Measurements from ENCODE around the gene ATOH8.

The ATOH8 gene

DNA sequence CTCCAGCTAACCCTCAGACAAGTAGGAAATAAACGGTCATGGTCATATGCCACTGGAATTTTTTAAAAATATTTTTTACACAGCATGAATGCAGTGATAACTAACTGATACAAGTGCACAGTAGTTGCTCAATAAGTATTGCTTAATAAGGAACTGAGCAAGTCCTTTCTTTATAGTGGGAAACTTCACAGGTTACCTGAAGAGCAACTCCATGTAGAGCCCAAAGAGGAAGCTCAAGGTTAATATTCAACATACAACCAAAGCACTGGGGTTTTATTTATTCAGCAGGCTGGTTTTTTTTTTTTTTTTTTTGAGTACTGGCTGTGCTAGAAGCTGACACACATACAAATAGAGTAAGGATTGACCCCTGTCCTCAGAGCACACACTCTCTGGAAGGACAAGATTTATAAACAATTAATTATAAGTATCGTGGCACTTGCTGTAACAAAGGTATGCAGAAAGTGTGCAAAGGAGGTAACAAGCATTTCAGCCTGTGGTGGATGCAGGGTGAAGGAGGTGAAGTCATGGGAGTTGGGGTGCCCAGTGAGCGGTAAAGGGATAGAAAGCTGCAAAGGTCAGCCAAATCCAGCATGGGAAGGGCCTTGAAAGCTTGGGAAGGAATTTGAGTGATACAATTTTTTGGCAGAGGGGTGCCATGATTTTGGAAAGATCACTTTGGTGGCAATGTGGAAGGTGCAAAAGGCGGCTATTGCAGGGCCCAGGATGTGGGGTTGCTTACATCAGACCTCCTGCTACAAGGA is 52.7 kb downstream of the ATOH8 start:
- TF ChIP-seq, protein P1, sequence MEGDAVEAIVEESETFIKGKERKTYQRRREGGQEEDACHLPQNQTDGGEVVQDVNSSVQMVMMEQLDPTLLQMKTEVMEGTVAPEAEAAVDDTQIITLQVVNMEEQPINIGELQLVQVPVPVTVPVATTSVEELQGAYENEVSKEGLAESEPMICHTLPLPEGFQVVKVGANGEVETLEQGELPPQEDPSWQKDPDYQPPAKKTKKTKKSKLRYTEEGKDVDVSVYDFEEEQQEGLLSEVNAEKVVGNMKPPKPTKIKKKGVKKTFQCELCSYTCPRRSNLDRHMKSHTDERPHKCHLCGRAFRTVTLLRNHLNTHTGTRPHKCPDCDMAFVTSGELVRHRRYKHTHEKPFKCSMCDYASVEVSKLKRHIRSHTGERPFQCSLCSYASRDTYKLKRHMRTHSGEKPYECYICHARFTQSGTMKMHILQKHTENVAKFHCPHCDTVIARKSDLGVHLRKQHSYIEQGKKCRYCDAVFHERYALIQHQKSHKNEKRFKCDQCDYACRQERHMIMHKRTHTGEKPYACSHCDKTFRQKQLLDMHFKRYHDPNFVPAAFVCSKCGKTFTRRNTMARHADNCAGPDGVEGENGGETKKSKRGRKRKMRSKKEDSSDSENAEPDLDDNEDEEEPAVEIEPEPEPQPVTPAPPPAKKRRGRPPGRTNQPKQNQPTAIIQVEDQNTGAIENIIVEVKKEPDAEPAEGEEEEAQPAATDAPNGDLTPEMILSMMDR (IDR thresholded peaks at IDR 0.05; ENCODE audit: low read depth, low read length), result no peak
- no peak for DNase-seq (ENCODE audit: extremely low read depth, low read depth)

DNA sequence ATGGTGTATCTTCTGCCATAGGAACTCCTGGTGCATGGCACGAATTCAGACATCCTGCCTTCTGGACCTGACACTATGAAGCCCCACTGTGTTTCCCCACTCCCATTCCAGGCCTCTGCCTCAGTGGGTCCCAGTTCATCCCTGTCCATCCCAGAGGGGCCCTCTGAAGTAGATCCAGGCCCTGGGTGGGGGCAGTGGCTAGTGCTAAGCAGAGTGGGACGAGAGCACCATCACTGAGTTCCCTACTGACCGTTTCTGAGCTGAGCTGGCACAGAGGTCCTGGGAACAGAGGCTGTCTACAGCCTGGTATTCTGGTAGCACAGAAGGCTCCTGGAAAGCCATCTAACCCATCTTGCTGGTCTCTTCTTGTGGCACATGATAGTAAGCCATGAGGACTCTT is 54.0 kb downstream of the ATOH8 start:
- DNase-seq (ENCODE audit: extremely low read depth, low read depth), result no peak
- TF ChIP-seq, protein P1 (IDR thresholded peaks at IDR 0.05; ENCODE audit: low read depth, low read length), result no peak

DNA sequence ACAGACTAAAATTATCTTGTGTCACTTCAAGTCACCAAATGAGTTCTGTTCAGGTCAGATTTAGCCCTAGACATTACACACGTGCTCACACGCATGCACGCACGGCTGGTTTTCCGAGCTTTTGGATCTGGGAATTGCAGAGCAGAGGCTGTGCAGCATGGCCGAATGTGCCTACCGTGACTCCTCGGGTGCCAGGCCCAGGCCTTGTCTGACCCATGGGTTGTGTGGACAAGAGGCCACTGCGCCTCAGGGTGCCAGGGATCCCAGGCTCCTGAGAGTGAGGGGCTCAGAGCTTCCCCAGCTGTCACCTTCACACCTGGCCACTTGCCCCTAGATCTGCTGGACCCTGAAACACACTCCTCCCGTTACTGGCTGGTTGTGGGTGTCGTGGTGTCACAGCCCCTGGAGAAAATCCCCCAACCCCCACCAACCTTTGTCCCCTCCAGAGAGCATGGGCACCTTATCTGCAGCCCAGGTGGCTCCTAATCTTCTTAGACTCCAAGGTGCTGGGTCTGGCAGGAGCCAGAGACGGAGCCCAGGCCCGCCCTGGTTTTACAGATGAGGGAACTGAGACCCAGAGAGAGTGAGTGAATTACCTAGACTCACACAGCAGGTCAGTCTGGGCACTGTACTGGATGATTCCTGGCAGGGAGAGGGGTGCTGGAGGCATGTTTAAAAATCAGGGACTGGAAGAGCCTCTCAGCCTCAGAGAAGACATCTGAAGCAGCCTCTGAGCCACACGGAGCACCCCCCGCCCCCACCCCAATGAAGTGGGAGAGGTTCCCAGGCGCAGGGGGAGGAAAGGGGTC is 56.8 kb downstream of the ATOH8 start:
- DNase-seq (ENCODE audit: extremely low read depth, low read depth), result no peak
- TF ChIP-seq, protein P1 (IDR thresholded peaks at IDR 0.05; ENCODE audit: low read depth, low read length), result no peak

DNA sequence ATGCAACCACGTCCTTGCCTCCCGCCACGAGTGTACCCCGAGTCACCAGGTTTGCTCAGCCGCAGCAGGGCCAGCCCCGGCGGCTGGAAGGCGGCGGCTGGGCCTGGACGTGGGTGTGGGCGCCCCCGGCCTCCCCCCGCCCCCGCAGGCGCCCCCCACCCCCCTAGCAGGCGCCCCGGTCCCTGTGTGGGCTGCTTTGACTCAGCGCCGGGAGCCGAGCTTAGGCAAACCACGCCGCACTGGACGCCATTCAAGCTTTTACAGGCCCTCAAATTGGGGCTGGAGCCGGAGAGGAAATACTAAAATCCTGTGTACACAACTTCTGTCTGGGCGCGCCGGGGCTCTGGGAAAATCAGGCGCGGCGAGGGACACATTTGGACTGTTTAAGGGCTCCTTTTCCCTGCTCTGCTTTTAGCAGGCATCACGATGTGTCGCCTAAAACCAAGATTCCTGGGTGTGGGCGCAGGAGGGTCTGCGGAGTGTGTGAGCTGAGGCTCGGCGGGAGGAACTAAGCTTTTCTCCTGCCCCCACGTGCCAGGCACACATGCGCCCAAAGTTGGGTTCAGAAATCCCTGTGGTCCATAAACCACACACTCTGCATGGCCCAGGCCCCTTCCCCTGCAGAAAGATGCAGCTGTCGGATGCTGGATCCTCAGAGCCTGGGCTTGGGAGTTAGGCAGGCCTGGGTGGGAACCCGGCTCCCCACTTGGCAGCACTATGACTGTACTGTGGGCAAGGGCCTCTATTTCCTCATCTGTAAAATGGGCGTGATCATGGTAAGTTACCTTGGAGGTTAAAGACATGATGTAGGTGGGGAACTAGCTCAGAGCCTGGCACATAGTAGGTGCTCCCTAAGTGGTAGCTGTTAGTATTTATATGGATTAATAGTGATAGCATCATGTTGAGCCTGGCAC is 57.6 kb downstream of the ATOH8 start:
- TF ChIP-seq, protein P1 (IDR thresholded peaks at IDR 0.05; ENCODE audit: low read depth, low read length), result no peak
- DNase-seq (ENCODE audit: extremely low read depth, low read depth), result no peak

DNA sequence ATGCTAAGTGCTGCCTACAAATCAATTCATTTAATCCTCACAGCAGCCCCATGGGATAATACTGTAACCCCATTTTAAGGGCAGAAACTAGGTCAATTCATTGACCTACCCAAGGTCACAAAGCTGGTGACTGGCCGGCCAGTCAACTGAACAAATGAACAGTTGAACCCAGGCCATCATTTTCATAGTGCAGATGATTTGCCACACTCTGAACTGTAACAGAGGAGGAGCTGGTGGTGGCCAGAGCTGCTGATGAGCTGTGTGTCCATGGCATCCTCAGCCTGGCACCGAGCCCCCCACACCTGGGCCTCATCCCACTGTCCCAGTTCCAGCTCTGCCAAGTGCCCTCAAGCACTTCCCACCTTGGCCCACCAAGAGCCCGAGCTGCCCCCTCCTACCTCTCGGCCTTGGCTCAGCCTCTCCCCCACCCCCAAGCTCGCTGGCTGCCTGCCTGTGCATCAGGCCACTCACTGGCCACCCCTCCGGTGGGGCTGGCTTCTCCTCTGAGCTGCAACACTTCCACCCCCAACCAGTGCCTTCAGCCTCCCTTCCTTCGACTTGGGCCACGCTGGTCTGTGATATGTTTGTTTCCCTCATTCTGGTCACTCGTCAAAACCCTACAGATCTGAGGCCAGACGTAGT is 58.4 kb downstream of the ATOH8 start:
- no peak for DNase-seq (ENCODE audit: extremely low read depth, low read depth)
- TF ChIP-seq, protein P1 (IDR thresholded peaks at IDR 0.05; ENCODE audit: low read depth, low read length), result no peak

DNA sequence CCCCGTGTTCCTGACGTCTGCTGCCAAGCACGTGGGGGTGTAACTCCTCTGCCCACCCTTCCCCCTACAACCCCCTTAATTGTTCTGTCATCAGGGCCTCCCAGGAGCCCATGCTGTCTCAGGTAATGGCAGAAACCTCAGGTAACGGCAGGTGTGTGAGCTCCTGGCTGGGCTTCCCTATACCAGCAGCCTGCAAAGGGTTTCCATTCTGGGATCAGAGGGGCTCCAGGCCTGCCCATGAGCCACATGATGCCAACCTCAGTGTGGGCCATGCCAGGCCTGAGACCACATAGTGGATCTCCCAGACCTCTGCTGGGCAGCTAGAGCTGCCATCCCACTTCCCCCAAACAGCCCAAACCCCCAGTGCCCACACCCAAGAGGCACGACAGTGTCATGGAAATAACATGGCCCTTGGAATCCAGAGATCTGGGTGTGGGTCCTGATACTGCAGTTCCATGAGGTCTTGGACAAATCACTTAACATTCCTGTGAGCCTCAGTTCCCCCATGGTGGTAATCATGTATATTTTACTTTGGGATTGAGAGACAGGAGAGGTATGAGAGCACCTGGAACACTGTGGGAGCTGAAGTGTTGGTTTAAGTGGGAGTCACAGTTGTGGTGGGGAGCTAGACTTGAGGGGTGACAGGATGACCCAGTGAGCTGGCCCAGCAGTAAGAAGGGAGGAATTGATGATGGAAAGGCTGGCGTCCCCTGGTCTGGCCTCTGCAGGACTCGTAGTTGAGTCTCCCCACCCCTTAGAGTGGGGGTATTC is 59.6 kb downstream of the ATOH8 start:
- no peak for DNase-seq (ENCODE audit: extremely low read depth, low read depth)
- TF ChIP-seq, protein P1 (IDR thresholded peaks at IDR 0.05; ENCODE audit: low read depth, low read length), result no peak

Measured in AG09319 (cell line).